H9 (cell line): ENCODE data around the gene MYOM1. TPM values are rescaled to one million over a fixed set of nuclear protein-coding genes. Genes with fewer than 3 reads are reported as not detected.

ENCODE experiments used
- DNase-seq: peaks from one replicate; pipeline ENCODE4 v3.0.0-alpha.2; 2017
- H2AFZ ChIP-seq: one replicate; pipeline ENCODE4 v1.6.1; 2013; ENCODE audit warnings: mild to moderate bottlenecking, low read length, control low read depth, moderate library complexity
- H2AK5ac ChIP-seq: 2 replicates; pipeline ENCODE4 v1.6.1; 2013; ENCODE audit warnings: low read length, control low read depth, mixed read lengths; ENCODE audit not compliant: insufficient read length
- H2BK120ac ChIP-seq: one replicate; pipeline ENCODE4 v1.6.1; 2013; ENCODE audit warnings: low read depth, mild to moderate bottlenecking, low read length, control low read depth, inconsistent platforms; ENCODE audit not compliant: poor library complexity, severe bottlenecking
- H2BK12ac ChIP-seq: 2 replicates; pipeline ENCODE4 v1.6.1; 2013; ENCODE audit warnings: low read length, control low read depth, mixed read lengths, low read depth; ENCODE audit not compliant: insufficient read length
- H2BK15ac ChIP-seq: 2 replicates; pipeline ENCODE4 v1.6.1; 2013; ENCODE audit warnings: low read depth, low read length, control low read depth
- H2BK20ac ChIP-seq: one replicate; pipeline ENCODE4 v1.6.1; 2013; ENCODE audit warnings: low read depth, mild to moderate bottlenecking, low read length, control low read depth, inconsistent platforms; ENCODE audit not compliant: poor library complexity, severe bottlenecking
- H2BK5ac ChIP-seq: 2 replicates; pipeline ENCODE4 v1.6.1; 2013; ENCODE audit warnings: low read length, control low read depth, mixed read lengths; ENCODE audit not compliant: insufficient read length
- H3K14ac ChIP-seq: 2 replicates; pipeline ENCODE4 v1.6.1; 2013; ENCODE audit warnings: low read length, control low read depth; ENCODE audit not compliant: insufficient read depth
- H3K18ac ChIP-seq: 2 replicates; pipeline ENCODE4 v1.6.1; 2013; ENCODE audit warnings: low read depth, mild to moderate bottlenecking, mixed read lengths, low read length, control low read depth; ENCODE audit not compliant: insufficient read length
- H3K23ac ChIP-seq: 2 replicates; pipeline ENCODE4 v1.6.1; 2013; ENCODE audit warnings: low read length, control low read depth, mixed read lengths, low read depth; ENCODE audit not compliant: insufficient read length
- H3K23me2 ChIP-seq: 2 replicates; pipeline ENCODE4 v1.6.1; 2013; ENCODE audit warnings: low read depth, mild to moderate bottlenecking, mixed read lengths, low read length, control low read depth; ENCODE audit not compliant: insufficient read length, poor library complexity, severe bottlenecking
- H3K27ac ChIP-seq: 2 replicates; pipeline ENCODE4 v1.5.1; 2013; ENCODE audit warnings: low read length, control low read depth, mixed read lengths, low read depth; ENCODE audit not compliant: insufficient read length
- H3K27me3 ChIP-seq: 2 replicates; pipeline ENCODE4 v1.6.1; 2013; ENCODE audit warnings: low read length, control low read depth, inconsistent platforms; ENCODE audit not compliant: insufficient read depth
- H3K4ac ChIP-seq: 2 replicates; pipeline ENCODE4 v1.6.1; 2013; ENCODE audit warnings: low read depth, mild to moderate bottlenecking, control low read depth, inconsistent platforms, low read length, moderate library complexity
- H3K4me1 ChIP-seq: 2 replicates; pipeline ENCODE4 v1.6.1; 2013; ENCODE audit warnings: low read length, control low read depth, inconsistent platforms; ENCODE audit not compliant: insufficient read depth
- H3K4me2 ChIP-seq: 2 replicates; pipeline ENCODE4 v1.6.1; 2013; ENCODE audit warnings: low read length, control low read depth, mixed read lengths; ENCODE audit not compliant: insufficient read length, insufficient read depth
- H3K56ac ChIP-seq: 2 replicates; pipeline ENCODE4 v1.6.1; 2013; ENCODE audit warnings: low read depth, mild to moderate bottlenecking, mixed read lengths, low read length, control low read depth; ENCODE audit not compliant: insufficient read length
- H3K79me1 ChIP-seq: 2 replicates; pipeline ENCODE4 v1.6.1; 2013; ENCODE audit warnings: low read depth, mild to moderate bottlenecking, moderate library complexity, low read length, control low read depth, inconsistent platforms; ENCODE audit not compliant: insufficient read depth, poor library complexity, severe bottlenecking
- H3K79me2 ChIP-seq: 2 replicates; pipeline ENCODE4 v1.6.1; 2013; ENCODE audit warnings: low read length, control low read depth, inconsistent platforms; ENCODE audit not compliant: insufficient read depth
- H3K9ac ChIP-seq: 2 replicates; pipeline ENCODE4 v1.6.1; 2013; ENCODE audit warnings: low read length, control low read depth, mixed read lengths; ENCODE audit not compliant: insufficient read length; ENCODE audit errors: extremely low read depth
- H3K9me3 ChIP-seq: one replicate; pipeline ENCODE4 v1.6.1; 2013; ENCODE audit warnings: low read depth, low read length, inconsistent platforms; ENCODE audit not compliant: control insufficient read depth
- H3T11ph ChIP-seq: one replicate; pipeline ENCODE4 v1.6.1; 2013; ENCODE audit warnings: mild to moderate bottlenecking, low read length, control low read depth, inconsistent platforms
- H4K20me1 ChIP-seq: one replicate; pipeline ENCODE4 v1.6.1; 2013; ENCODE audit not compliant: control insufficient read depth, insufficient read length, insufficient read depth
- H4K5ac ChIP-seq: 2 replicates; pipeline ENCODE4 v1.6.1; 2013; ENCODE audit warnings: low read depth, mild to moderate bottlenecking, mixed read lengths, low read length, control low read depth; ENCODE audit not compliant: insufficient read length
- H4K8ac ChIP-seq: replicated peaks from 2 replicates; pipeline ENCODE4 v1.6.1; 2013; ENCODE audit warnings: low read length, control low read depth, mixed read lengths, low read depth; ENCODE audit not compliant: insufficient read length
- H4K91ac ChIP-seq: 2 replicates; pipeline ENCODE4 v1.6.1; 2013; ENCODE audit warnings: low read depth, mild to moderate bottlenecking, moderate library complexity, mixed read lengths, low read length, control low read depth; ENCODE audit not compliant: insufficient read length
- H3K27ac Mint-ChIP-seq, 3 experiments: 2 replicates in 2 of 3; 3 replicates in 1 of 3; pipeline ENCODE4 v1.8.0; 2020 to 2021; ENCODE audit warnings: mixed read lengths in 3 of 3, mild to moderate bottlenecking in 1 of 3, moderate library complexity in 1 of 3
- H3K27me3 Mint-ChIP-seq: 2 replicates; pipeline ENCODE4 v1.8.0; 2021; ENCODE audit warnings: low read depth, mild to moderate bottlenecking, moderate library complexity, mixed read lengths
- H3K36me3 Mint-ChIP-seq, 3 experiments: 2 replicates in 2 of 3; 3 replicates in 1 of 3; pipeline ENCODE4 v1.8.0; 2020 to 2021; ENCODE audit warnings: low read depth in 3 of 3, mixed read lengths in 3 of 3; ENCODE audit not compliant: insufficient read depth in 1 of 3
- H3K4me1 Mint-ChIP-seq, 2 experiments: 2 replicates each; pipeline ENCODE4 v1.8.0; 2020; ENCODE audit warnings: mixed read lengths in 2 of 2
- H3K4me3 Mint-ChIP-seq, 2 experiments: 2 replicates in 1 of 2; 3 replicates in 1 of 2; pipeline ENCODE4 v1.8.0; 2020 to 2021; ENCODE audit warnings: mild to moderate bottlenecking in 2 of 2, mixed read lengths in 2 of 2, moderate library complexity in 1 of 2
- H3K9me3 Mint-ChIP-seq, 2 experiments: 2 replicates in 1 of 2; 3 replicates in 1 of 2; pipeline ENCODE4 v1.8.0; 2020; ENCODE audit warnings: mild to moderate bottlenecking in 2 of 2, mixed read lengths in 2 of 2, moderate library complexity in 1 of 2
- CTCF ChIP-seq: fragments of 200-600 bp; sonication (generic); conservative IDR thresholded peaks from 3 replicates; pipeline ENCODE4 v1.8.0; 2021; ENCODE audit warnings: antibody characterized with exemption, mild to moderate bottlenecking
- WGBS: extraction: QIAGEN DNeasy Blood & Tissue Kit; methylation state at CpG from one replicate; pipeline ENCODE4 v1.1.7; 2013; ENCODE audit warnings: missing lambda C conversion rate, low lambda C conversion rate, mixed read lengths; ENCODE audit not compliant: insufficient read length; ENCODE audit errors: extremely low coverage; 5-methylcytosine and 5-hydroxymethylcytosine counted together
- total RNA-seq: library from RNA; stranded (reverse); gene quantifications from 2 replicates; pipeline ENCODE4 v1.2.1, GENCODE V29; 2021

MYOM1 gene
- total RNA-seq, 1 experiment from 2014 or later, result 0.17 TPM

- WGBS, result no CpG with 5 or more reads among the region's 3 CpGs
- Histone ChIP-seq H3K9ac (no peak overlapping the region), H4K20me1 (no peaks in the 10 kb centered on the region), H2BK5ac (no peak overlapping the region), H3K23me2 (no peaks in the 10 kb centered on the region), H3K56ac (no peak overlapping the region), H4K8ac (no peak overlapping the region), H3K4me2 (no peak overlapping the region), H4K5ac (no peak overlapping the region), H3K27me3 (no peaks in the 10 kb centered on the region), H3K79me2 (no peaks in the 10 kb centered on the region), H2BK120ac (no peak overlapping the region), H2BK15ac (no peak overlapping the region), H2BK20ac (no peak overlapping the region), H3K79me1 (no peaks in the 10 kb centered on the region), H3K23ac (no peak overlapping the region), H2AFZ (no peak overlapping the region), H3K4me1 (no peaks in the 10 kb centered on the region), H3K9me3 (no peaks in the 10 kb centered on the region), H3K27ac (no peak overlapping the region), H4K91ac (no peak overlapping the region), H3K14ac (no peak overlapping the region), H3T11ph (no peak overlapping the region), H2BK12ac (no peak overlapping the region), H3K18ac (no peak overlapping the region), H2AK5ac (no peak overlapping the region), H3K4ac (no peak overlapping the region)
- Mint-ChIP-seq H3K27ac (no peak overlapping the region), H3K4me3 (no peak overlapping the region), H3K9me3 (no peaks in the 10 kb centered on the region), H3K36me3 (no peaks in the 10 kb centered on the region), H3K4me1 (peaks cover 11 to 18% of the 10 kb centered on the region in 2 experiments), H3K27me3 (no peaks in the 10 kb centered on the region; the same call in 1 of the 2 replicates)
- no peak for TF ChIP-seq CTCF
- no peak for DNase-seq
Observed at GRCh38 chr18:3032721-3033120, 187.0 kb downstream of the MYOM1 start.
